HG03064 (cell line): ENCODE data around the gene RANBP3.
"Not testable (repeated sequence)": the region's sequence is repeated elsewhere in the genome, so short reads cannot be mapped to it uniquely, and the experiment has no call there.

Experiments used
- ATAC-seq: cut with Tn5 transposase; IDR thresholded peaks from one replicate; pipeline ENCODE4 v1.9.1; 2021; ENCODE audit warnings: low read depth; ENCODE audit not compliant: unreplicated experiment

Gene RANBP3

GRCh38 chr19:5988517-5989387, 10.8 kb upstream of the RANBP3 start:
- ATAC-seq = no peak

DNA sequence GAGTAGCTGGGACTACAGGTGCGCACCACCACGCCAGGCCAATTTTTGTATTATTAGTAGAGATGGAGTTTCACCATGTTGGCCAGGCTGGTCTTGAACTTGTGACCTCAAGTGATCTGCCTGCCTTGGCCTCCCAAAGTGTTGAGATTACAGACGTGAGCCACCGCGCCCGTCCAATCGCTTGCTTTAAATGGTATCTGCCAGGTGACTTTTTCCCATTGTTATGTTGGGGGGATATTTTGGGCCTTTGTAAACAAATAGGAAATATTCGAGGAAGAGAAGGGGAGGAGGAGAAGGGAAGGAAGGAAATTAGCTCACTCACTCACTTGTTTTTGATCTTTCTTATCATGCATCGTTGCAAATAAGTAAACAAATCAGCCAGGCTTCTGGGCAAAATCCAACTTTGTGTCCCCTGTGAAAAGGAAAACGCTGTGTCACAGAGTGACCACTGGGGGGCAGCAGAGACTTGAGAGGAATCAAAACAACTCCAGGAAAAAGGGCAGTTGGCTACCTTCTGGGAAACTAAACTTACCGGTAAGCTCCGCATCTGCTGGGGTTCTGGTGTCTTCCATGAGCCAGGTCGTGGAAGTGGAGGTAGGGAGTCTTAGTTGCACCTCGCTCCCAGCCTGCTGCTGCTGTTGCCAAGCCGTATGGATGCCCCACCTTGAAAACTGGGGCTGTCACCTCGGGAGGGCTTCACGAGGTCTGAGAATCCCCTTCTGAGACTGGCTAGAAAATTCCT, 9.3 kb upstream of the RANBP3 start:
- no peak for ATAC-seq

DNA sequence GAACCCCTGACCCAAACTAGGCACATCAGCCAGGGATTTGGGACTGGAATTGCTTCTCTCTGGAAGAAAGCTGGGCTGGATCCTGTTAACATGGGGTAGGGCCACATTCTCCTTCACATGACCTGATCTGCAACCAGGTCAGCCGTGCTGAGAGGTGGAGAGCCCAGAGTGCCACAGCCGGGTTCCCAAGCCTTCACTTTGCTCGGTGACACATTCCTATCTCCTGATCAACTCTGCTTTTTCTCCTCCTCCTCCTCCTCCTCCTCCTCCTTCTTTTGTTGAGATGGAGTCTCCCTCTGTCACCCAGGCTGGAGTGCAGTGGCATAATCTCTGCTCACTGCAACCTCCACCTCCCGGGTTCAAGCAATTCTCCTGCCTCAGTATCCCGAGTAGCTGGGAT, 7.9 kb upstream of the RANBP3 start:
- ATAC-seq = not testable (repeated sequence)

- ATAC-seq = no peak
Measured at GRCh38 chr19:5985098-5985783, 7.3 kb upstream of the RANBP3 start.

DNA sequence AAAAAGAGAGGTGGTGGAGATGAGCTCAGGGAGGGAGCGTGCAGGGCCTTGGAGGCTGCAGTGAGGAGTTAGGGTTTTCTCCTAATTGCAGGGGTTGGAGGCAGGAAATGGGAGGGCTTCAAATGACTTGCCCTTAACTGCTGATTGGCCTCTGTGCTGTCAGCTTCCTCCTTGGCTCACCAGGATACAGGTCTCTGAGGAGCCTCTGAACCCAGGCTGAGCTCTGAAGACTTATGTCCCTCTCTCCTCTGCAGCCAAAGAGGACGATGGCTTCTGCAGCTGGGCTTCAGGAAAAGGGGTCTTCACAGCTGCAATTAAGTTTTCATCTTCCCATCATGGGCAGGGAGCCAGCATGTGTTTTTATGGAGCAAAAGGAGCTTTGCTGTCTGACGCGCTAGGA, 6.7 kb upstream of the RANBP3 start:
- ATAC-seq = no peak

DNA sequence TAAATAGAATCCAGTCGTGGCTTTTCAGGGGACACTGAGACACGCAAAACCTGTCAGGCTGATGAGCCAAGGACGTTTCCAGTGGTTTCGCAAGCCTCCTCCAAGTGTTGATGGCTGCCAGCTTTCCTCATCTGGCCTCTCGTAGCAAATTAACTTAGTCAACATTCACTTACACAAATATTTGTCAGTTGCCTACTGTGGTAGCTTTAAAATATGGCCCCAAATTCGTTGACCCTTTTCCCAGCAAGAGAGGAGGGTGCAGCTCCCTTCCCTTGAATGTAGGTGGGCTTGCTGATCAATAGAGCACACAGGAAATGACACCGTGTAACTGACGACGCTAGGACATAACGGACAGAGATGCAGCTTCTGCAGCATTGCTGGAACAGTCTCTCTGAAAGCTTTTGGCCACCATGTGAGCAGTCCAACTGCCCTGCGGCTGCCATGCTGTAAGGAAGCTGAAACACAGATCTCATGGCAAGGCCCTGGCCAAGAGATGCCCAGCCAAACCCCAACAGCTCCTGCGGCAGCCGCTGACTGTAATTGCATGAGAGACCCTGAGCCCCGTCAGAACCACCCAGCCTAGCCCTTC, 5.5 kb upstream of the RANBP3 start:
- no peak for ATAC-seq

- no peak for ATAC-seq
Measured at GRCh38 chr19:5978606-5979552, 939 bp upstream of the RANBP3 start.

DNA sequence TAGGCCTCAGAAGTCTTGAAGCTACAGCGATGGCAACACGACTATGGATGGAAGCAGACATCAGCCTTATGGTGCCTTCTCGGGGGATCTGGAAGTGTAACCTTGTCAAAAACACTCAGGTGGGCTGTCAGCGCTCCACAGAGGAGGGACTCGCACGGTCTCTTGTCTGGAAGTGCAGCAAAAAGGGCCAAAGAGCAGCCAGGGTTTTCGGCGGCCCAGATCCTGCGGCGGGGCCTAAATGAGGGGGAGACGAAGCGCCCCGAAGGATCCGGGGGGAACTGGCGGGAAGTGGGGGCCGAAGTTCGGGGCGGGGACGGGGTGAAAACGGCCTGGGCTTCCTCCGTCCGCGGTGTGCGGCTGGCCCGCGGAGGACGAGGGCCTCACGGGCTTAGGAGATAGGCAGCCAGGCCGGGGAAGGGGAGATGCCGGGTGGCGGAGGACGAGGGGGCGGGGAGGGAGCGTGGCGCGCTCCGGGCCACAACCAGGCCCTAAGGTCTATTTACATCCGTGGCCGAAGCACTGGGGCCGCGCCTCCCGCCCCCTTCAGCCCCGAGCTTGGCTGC, 637 bp downstream of the RANBP3 start:
- ATAC-seq = no peak

DNA sequence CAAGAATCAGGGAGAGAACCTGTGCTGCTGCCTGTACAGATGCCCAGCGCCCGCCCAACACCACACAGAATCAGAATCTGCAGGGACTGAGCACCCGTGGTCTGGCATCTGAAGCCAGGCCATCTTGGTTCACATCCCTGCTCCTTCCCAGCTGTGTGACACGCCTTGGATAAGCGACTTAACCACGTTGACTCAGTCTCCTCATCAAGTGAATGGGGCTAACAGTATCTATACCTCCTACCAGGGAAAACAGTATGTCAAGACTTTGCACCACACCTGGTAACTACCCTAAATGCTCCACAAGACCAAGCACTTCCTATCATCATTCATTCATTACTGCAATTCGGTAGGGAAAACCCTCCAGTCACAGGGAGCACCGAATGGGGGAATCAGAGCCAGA, 1.2 kb downstream of the RANBP3 start:
- no peak for ATAC-seq

DNA sequence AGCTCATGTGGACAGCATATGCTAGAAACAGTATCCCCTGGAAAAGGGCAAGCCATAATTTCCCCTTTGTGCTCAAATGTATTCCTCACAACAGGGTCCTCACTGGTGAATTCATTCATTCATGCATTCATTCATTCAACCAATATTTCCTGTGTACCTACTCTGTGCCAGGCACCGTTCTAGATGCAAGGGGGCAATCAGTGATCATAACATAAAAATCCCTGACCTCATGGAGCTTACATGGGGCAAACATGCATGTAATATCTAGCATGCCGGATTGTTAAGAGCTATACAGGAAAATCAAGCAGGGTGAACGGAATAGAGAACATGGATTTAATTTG, 2.6 kb downstream of the RANBP3 start:
- ATAC-seq = no peak

GRCh38 chr19:5974721-5975387, 3.1 kb downstream of the RANBP3 start:
- no peak for ATAC-seq

- no peak for ATAC-seq
Measured at GRCh38 chr19:5973867-5974635, 3.9 kb downstream of the RANBP3 start.

DNA sequence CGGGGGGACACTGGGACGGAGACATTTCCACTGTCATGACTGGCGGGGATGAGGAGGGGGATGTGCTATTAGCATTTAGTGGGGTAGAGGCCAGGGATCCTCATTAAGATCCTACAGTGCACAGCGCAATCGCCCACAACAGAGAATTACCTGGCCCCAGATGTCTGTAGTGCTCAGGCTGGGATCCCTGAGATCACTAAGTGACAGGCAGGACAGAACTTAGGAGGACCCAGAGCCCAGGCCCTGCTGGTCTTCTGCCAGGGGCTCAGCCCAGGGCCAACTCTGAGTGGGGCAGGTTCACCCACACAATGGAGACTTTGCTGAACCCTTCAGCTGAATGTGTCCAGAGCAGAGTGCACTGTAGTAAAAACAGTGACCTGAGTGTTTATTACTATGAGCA, 4.6 kb downstream of the RANBP3 start:
- no peak for ATAC-seq

- no peak for ATAC-seq
Measured at GRCh38 chr19:5972355-5972731, 5.6 kb downstream of the RANBP3 start.

DNA sequence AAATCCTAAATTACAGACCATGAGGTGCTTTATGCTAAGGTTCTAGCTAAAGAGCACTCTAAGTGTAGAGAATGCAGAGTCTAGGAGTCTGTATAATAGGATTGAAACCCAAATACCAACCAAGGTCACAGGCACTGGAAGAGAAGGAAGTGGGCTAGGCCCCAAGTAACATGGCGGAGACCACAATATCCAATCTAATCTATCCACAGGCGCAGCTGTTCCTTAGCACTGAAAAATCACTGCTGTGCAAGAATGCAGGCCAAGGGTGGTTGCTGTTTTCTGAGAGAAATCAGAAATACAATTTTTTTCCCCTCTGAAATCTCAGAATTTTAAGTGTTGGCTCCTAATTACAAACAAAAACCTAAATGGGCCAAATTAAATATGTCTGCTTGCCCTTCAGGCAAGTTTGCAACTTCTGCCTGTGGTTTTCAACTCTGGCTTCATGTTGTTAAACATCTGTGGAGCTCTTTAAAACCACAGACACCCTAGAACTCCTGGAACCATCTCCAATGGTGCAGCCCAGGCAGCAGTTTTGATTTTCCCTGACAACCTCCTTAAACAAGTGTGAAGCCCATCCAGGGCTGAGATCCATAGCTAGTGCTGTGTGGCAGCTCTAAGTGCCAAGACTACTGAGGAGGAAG, 6.1 kb downstream of the RANBP3 start:
- no peak for ATAC-seq

GRCh38 chr19:5969476-5969875, 8.5 kb downstream of the RANBP3 start:
- ATAC-seq = no peak

GRCh38 chr19:5968431-5969373, 9.2 kb downstream of the RANBP3 start:
- ATAC-seq = no peak
